Measurements from ENCODE around the gene ZNF555. TPM values are rescaled to one million over a fixed set of nuclear protein-coding genes. Genes with fewer than 3 reads are reported as not detected.

Gene ZNF555
- total and polyA plus RNA-seq, 2 of the 13 experiments (the other 11 are each of a cell fraction or from before 2014, with no cell fraction given): 5.0 to 8.0 TPM

DNA sequence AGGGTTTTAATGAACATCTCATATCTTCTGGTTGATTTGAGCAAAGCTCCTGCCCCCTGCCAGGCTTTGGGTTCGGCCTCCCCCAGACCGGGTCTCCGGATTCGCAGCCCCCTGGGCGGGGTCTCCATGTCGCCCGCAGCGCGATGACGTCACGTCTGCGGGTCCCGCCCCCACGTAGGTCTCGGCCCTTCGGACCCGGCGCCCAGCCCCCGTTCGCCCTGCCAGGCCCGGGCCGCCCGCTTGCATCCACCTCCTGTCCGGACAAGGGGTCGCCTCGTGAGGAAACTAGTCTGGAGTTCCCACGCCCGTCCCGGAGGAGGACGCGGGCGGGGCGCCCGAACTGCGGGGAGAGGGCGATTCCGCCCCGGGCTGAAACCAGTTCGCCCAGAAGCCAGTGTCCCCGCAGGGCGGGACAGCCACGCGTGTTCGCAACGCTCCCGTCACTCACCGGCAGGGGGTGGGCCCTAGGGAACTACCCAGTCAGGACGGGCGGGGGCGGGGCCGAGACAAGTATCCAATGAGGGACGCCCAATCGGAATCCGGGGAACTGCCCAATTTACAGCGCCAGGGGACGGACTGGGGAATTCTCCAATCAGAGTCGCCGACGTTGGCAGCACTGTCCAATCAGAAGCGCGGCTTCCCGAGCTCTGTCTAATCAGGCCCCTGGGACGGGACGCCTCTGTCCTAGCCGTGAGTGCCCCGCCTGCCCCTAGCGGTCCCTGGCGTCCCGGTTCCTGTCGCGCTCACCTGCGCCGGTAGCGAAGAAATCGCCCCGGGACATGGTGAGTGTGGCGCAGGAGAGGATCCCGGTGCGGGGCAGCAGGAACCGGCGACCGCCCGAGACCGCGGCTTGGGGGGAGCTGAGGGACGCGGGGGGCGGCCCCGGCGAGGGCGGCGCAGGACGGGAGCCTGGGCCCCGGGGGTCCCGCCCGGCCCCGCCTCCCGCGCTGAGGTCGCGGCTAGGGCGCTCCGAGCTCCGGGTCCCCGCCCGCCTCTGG, at the start of gene ZNF555 (continued):
- TF ChIP-seq NFYB (CRISPR knock-in tag; IDR thresholded peaks at IDR 0.05) (peak; percentile 95), NR2F1 (CRISPR knock-in tag; IDR thresholded peaks at IDR 0.05) (no peak), HHEX (CRISPR knock-in tag; IDR thresholded peaks at IDR 0.05) (no peak), PHB2 (IDR thresholded peaks at IDR 0.05; ENCODE audit: partially characterized antibody) (no peak), ZBTB1 (CRISPR knock-in tag; IDR thresholded peaks at IDR 0.05; ENCODE audit: borderline replicate concordance) (no peak), RORA (CRISPR knock-in tag; IDR thresholded peaks at IDR 0.05) (no peak), EEA1 (CRISPR knock-in tag; IDR thresholded peaks at IDR 0.05; ENCODE audit: borderline replicate concordance) (no peak), ZFYVE20 (CRISPR knock-in tag; IDR thresholded peaks at IDR 0.05; ENCODE audit: borderline replicate concordance, low read depth) (no peak), ZNF282 (IDR thresholded peaks at IDR 0.05; ENCODE audit: partially characterized antibody) (no peak), ZNF891 (CRISPR knock-in tag; IDR thresholded peaks at IDR 0.05) (no peak; the same call in 1 of the 2 replicates), GABPA (IDR thresholded peaks at IDR 0.05; ENCODE audit: low read depth, low read length) (no peak), GABPA (CRISPR knock-in tag; IDR thresholded peaks at IDR 0.05; ENCODE audit: low read depth) (peak; percentile 41; the same call in 1 of the 2 replicates), ZNF317 (CRISPR knock-in tag; IDR thresholded peaks at IDR 0.05) (peak; percentile 87; the same call in 1 of the 2 replicates), ZKSCAN5 (CRISPR knock-in tag; IDR thresholded peaks at IDR 0.05) (no peak), MAFG (CRISPR knock-in tag; IDR thresholded peaks at IDR 0.05) (no peak), KLF16 (CRISPR knock-in tag; IDR thresholded peaks at IDR 0.05) (peak in 1 of 2 experiments; percentile 64; a peak in 1 of 4 replicates), ZNF878 (CRISPR knock-in tag; IDR thresholded peaks at IDR 0.05) (no peak; the same call in 1 of the 2 replicates), KLF11 (CRISPR knock-in tag; IDR thresholded peaks at IDR 0.05) (no peak), TBX3 (IDR thresholded peaks at IDR 0.05; ENCODE audit: borderline replicate concordance) (peak; percentile 10; the same call in 1 of the 2 replicates)
- TF ChIP-seq, protein P1, sequence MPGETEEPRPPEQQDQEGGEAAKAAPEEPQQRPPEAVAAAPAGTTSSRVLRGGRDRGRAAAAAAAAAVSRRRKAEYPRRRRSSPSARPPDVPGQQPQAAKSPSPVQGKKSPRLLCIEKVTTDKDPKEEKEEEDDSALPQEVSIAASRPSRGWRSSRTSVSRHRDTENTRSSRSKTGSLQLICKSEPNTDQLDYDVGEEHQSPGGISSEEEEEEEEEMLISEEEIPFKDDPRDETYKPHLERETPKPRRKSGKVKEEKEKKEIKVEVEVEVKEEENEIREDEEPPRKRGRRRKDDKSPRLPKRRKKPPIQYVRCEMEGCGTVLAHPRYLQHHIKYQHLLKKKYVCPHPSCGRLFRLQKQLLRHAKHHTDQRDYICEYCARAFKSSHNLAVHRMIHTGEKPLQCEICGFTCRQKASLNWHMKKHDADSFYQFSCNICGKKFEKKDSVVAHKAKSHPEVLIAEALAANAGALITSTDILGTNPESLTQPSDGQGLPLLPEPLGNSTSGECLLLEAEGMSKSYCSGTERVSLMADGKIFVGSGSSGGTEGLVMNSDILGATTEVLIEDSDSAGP (CRISPR knock-in tag; IDR thresholded peaks at IDR 0.05; ENCODE audit: borderline replicate concordance): peak; percentile 79
- TF ChIP-seq, protein P2, sequence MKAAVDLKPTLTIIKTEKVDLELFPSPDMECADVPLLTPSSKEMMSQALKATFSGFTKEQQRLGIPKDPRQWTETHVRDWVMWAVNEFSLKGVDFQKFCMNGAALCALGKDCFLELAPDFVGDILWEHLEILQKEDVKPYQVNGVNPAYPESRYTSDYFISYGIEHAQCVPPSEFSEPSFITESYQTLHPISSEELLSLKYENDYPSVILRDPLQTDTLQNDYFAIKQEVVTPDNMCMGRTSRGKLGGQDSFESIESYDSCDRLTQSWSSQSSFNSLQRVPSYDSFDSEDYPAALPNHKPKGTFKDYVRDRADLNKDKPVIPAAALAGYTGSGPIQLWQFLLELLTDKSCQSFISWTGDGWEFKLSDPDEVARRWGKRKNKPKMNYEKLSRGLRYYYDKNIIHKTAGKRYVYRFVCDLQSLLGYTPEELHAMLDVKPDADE (CRISPR knock-in tag; IDR thresholded peaks at IDR 0.05): 0 out of 2 replicates have a peak, but pooled peaks have one; percentile 77
- TF ChIP-seq, protein P3, sequence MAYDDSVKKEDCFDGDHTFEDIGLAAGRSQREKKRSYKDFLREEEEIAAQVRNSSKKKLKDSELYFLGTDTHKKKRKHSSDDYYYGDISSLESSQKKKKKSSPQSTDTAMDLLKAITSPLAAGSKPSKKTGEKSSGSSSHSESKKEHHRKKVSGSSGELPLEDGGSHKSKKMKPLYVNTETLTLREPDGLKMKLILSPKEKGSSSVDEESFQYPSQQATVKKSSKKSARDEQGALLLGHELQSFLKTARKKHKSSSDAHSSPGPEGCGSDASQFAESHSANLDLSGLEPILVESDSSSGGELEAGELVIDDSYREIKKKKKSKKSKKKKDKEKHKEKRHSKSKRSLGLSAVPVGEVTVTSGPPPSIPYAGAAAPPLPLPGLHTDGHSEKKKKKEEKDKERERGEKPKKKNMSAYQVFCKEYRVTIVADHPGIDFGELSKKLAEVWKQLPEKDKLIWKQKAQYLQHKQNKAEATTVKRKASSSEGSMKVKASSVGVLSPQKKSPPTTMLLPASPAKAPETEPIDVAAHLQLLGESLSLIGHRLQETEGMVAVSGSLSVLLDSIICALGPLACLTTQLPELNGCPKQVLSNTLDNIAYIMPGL (CRISPR knock-in tag; IDR thresholded peaks at IDR 0.05; ENCODE audit: borderline replicate concordance in 1 of 2, low read depth in 1 of 2): peak; percentile 86 to 88; a peak in 3 of 4 replicates
- TF ChIP-seq, protein P4, sequence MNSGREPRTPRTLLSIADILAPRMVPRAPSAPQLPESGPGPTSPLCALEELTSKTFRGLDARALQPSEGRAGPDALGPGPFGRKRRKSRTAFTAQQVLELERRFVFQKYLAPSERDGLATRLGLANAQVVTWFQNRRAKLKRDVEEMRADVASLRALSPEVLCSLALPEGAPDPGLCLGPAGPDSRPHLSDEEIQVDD (CRISPR knock-in tag; IDR thresholded peaks at IDR 0.05; ENCODE audit: borderline replicate concordance): no peak
- TF ChIP-seq, protein P5, sequence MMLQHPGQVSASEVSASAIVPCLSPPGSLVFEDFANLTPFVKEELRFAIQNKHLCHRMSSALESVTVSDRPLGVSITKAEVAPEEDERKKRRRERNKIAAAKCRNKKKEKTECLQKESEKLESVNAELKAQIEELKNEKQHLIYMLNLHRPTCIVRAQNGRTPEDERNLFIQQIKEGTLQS (CRISPR knock-in tag; IDR thresholded peaks at IDR 0.05): peak; percentile 45; the same call in 1 of the 2 replicates
